Keratinocyte (primary cell): Measurements from ENCODE around the gene PLXNA3. TPM values are rescaled to one million over a fixed set of nuclear protein-coding genes. Genes with fewer than 3 reads are reported as not detected.

ENCODE experiments used
- DNase-seq: peaks from one replicate; pipeline ENCODE4 v3.0.0-alpha.2; 2011; ENCODE audit warnings: low read depth, missing footprints, low spot score
- FAIRE-seq: peaks from 2 replicates; lab custom pipeline; 2011; peaks lifted over from hg19 to GRCh38; lab: Jason Lieb, UNC
- H2AFZ ChIP-seq: 2 replicates; pipeline ENCODE4 v1.6.0; 2012; ENCODE audit warnings: low read length, control low read depth, inconsistent platforms; ENCODE audit not compliant: control insufficient read depth
- H3K27ac ChIP-seq: 2 replicates; pipeline ENCODE4 v1.5.1; 2011; ENCODE audit warnings: low read length; ENCODE audit not compliant: control insufficient read depth, insufficient read depth
- H3K27me3 ChIP-seq: 3 replicates; pipeline ENCODE4 v1.6.0; 2011; ENCODE audit warnings: low read length; ENCODE audit not compliant: control insufficient read depth, insufficient read depth; ENCODE audit errors: extremely low read depth
- H3K36me3 ChIP-seq, 2 experiments: 2 replicates in 1 of 2; 3 replicates in 1 of 2; pipeline ENCODE4 v1.5.1; 2011; ENCODE audit warnings: low read length in 2 of 2, mild to moderate bottlenecking in 1 of 2; ENCODE audit not compliant: control insufficient read depth in 2 of 2, insufficient read depth in 2 of 2; ENCODE audit errors: extremely low read depth in 1 of 2
- H3K4me1 ChIP-seq: 3 replicates; pipeline ENCODE4 v1.5.1; 2011; ENCODE audit warnings: low read length; ENCODE audit not compliant: control insufficient read depth, insufficient read depth; ENCODE audit errors: extremely low read depth
- H3K4me2 ChIP-seq: 3 replicates; pipeline ENCODE4 v1.6.0; 2011; ENCODE audit warnings: low read depth, low read length; ENCODE audit not compliant: control insufficient read depth, insufficient read depth; ENCODE audit errors: extremely low read depth
- H3K4me3 ChIP-seq, 3 experiments: fragments of 200-600 bp in 1 of 3; sonication (generic) in 1 of 3; 2 replicates in 2 of 3; 3 replicates in 1 of 3; pipeline ENCODE4 v1.5.1; 2011 to 2016; ENCODE audit warnings: low read length in 3 of 3, mild to moderate bottlenecking in 3 of 3, control low read depth in 2 of 3, inconsistent platforms in 1 of 3, low read depth in 1 of 3, mixed read lengths in 1 of 3, mixed run types in 1 of 3, moderate library complexity in 1 of 3; ENCODE audit not compliant: control insufficient read depth in 2 of 3, insufficient read depth in 2 of 3; ENCODE audit errors: extremely low read depth in 1 of 3
- H3K79me2 ChIP-seq: 2 replicates; pipeline ENCODE4 v1.6.0; 2012; ENCODE audit warnings: low read length; ENCODE audit not compliant: control insufficient read depth, insufficient read depth
- H3K9ac ChIP-seq: 3 replicates; pipeline ENCODE4 v1.6.0; 2011; ENCODE audit warnings: low read length; ENCODE audit not compliant: control insufficient read depth, insufficient read depth; ENCODE audit errors: extremely low read depth
- H3K9me1 ChIP-seq: 3 replicates; pipeline ENCODE4 v1.6.0; 2011; ENCODE audit warnings: low read length; ENCODE audit not compliant: control insufficient read depth, insufficient read depth; ENCODE audit errors: extremely low read depth
- H3K9me3 ChIP-seq: 2 replicates; pipeline ENCODE4 v1.5.1; 2012; ENCODE audit warnings: low read depth, low read length; ENCODE audit not compliant: control insufficient read depth
- H4K20me1 ChIP-seq: 3 replicates; pipeline ENCODE4 v1.6.0; 2011; ENCODE audit warnings: low read length; ENCODE audit not compliant: control insufficient read depth, insufficient read depth; ENCODE audit errors: extremely low read depth
- EZH2 ChIP-seq: IDR thresholded peaks from one replicate; pipeline ENCODE4 v1.6.1; 2012; ENCODE audit warnings: inconsistent platforms, mild to moderate bottlenecking, low read length, moderate library complexity
- dilution Hi-C: fragments of 300-500 bp; cut with MboI; formaldehyde crosslinking; loops from one replicate; pipeline ENCODE4 v1.7.0; 2020; ENCODE audit warnings: low sequenced_read_pairs; ENCODE audit not compliant: extremely low pct_ligation_motif_present
- polyA plus RNA-seq, 5 experiments: library from polyadenylated mRNA; depleted of rRNA in 3 of 5; stranded (reverse) in 3 of 5; stranded (forward) in 1 of 5; unstranded in 1 of 5; fragments of >200 nt; gene quantifications; 1 replicate in 1 of 5; 2 replicates in 3 of 5; 3 replicates in 1 of 5; pipeline versions ENCODE4 v1.2.1 to v1.2.3, GENCODE V29; 2011 to 2012; ENCODE audit warnings: missing spikeins in 2 of 5, low read depth in 1 of 5, low replicate concordance in 1 of 5
- TF ChIP-seq, protein P1 (sequence below), 3 experiments: IDR thresholded peaks in 1 of 3; conservative IDR thresholded peaks in 1 of 3; optimal IDR thresholded peaks in 1 of 3; 2 replicates in 2 of 3; 3 replicates in 1 of 3; pipeline versions ENCODE3 to v1.5.1; 2011; ENCODE audit warnings: low read length in 3 of 3, mild to moderate bottlenecking in 3 of 3, moderate library complexity in 2 of 3, control low read depth in 1 of 3, inconsistent platforms in 1 of 3; ENCODE audit not compliant: insufficient read depth in 2 of 3; ENCODE audit errors: extremely low read depth in 1 of 3

The PLXNA3 gene
- polyA plus RNA-seq, 1 donor (not counting 4 experiments of a cell fraction or from before 2014, with no cell fraction given): 7.6 TPM

DNA sequence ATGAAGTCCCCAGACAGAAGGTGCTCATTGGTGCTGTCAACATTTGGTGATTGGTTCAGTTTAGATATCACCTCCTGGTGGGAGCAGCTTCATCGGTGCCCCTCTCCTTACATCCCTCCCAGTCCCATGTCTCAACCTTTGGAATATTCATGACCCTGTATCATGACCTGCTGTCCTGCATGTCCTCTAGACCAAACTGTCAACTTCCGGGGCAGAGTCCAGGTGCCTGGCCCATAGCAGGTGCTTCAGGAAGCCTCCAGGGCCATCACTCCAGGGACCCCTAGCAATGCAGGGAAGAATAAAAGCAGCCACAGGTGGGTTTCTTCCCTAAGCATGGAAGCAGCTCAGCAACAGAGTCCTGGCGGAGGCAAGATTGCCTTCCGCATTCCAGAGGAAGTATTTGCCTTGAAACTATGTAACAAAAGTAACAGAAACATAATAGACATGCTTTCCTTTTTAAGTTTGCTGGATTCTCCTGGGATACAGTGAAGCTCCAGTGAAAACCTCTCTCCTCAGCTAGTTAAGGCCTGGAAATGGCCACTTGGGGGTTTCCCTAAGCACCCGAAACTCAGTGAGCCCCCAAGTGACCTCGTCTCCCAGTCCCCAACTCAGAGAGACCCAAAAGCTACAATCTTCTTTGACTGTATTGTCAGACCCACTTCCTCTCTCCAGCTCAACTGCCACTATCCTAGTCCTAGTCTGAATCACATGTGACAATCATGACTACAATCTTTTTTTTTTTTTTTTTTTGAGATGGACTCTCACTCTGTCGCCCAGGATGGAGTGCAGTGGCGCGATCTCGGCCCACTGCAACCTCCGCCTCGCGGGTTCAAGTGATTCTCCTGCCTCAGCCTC lies 30.9 kb upstream of the PLXNA3 start:
- Histone ChIP-seq H3K79me2 (peaks cover 14% of the 10 kb centered on the region), H3K9ac (no peak overlapping the region), H3K9me3 (no peaks in the 10 kb centered on the region), H3K9me1 (no peaks in the 10 kb centered on the region), H4K20me1 (no peaks in the 10 kb centered on the region), H2AFZ (no peak overlapping the region), H3K36me3 (peaks cover 2 to 4% of the 10 kb centered on the region in 2 experiments), H3K27me3 (no peaks in the 10 kb centered on the region), H3K4me3 (no peak overlapping the region), H3K27ac (no peak overlapping the region), H3K4me1 (peaks cover 6% of the 10 kb centered on the region), H3K4me2 (no peak overlapping the region)
- FAIRE-seq: no peak
- dilution Hi-C loops: no loop called here
- no peak for DNase-seq
- TF ChIP-seq, protein P1, sequence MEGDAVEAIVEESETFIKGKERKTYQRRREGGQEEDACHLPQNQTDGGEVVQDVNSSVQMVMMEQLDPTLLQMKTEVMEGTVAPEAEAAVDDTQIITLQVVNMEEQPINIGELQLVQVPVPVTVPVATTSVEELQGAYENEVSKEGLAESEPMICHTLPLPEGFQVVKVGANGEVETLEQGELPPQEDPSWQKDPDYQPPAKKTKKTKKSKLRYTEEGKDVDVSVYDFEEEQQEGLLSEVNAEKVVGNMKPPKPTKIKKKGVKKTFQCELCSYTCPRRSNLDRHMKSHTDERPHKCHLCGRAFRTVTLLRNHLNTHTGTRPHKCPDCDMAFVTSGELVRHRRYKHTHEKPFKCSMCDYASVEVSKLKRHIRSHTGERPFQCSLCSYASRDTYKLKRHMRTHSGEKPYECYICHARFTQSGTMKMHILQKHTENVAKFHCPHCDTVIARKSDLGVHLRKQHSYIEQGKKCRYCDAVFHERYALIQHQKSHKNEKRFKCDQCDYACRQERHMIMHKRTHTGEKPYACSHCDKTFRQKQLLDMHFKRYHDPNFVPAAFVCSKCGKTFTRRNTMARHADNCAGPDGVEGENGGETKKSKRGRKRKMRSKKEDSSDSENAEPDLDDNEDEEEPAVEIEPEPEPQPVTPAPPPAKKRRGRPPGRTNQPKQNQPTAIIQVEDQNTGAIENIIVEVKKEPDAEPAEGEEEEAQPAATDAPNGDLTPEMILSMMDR (optimal IDR thresholded peaks at IDR 0.05 in 1 of 3, IDR thresholded peaks at IDR 0.05 in 1 of 3, conservative IDR thresholded peaks at IDR 0.05 in 1 of 3; ENCODE audit: extremely low read depth in 1 of 3, insufficient read depth in 2 of 3, low read length in 3 of 3): no peak
- no peak for TF ChIP-seq EZH2

DNA sequence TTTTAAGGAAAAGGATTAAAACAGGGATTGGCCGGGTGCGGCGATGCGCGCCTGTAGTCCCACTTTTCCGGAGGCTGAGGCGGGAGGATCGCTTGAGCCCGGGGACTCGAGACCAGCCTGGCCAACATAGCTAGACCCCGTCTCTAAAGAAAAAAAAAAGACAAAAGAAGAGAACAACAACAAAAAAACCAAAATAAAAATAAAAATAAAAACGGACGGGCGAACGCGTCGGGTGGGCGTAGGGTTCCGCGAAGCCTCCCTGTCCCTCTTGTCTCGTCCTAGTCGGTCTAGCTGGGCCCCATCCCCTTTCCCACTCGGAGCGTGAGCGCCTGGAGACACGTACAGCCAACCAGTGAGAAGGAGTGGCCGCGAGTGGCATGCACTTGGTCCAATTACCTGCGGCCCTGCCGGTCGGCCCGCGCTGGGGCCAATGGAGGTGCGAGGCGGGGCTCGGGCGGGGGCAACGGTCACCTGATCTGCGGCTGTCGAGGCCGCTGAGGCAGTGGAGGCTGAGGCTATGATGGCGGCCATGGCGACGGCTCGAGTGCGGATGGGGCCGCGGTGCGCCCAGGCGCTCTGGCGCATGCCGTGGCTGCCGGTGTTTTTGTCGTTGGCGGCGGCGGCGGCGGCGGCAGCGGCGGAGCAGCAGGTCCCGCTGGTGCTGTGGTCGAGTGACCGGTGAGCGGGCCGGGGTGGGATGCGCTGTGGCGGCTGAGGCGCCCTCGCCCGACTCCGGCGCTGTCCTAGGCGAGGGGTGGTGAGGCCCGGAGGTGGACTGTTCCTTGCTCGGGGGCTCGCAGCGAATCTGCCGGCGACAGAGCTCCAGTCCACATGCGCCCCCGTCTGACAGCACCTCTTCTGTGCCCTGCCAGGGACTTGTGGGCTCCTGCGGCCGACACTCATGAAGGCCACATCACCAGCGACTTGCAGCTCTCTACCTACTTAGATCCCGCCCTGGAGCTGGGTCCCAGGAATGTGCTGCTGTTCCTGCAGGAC lies 29.6 kb upstream of the PLXNA3 start, which contains the start of gene ATP6AP1:
Gene ATP6AP1, plus strand, starts transcription at position 502 of the 996 bp plus-strand sequence. Its CDS starts 16 bp downstream, at position 518.
- H3K36me3 ChIP-seq: peaks cover 4 to 5% of the 10 kb centered on the region in 2 experiments
- no peaks in the 10 kb centered on the region for H3K9me1 ChIP-seq
- no peak for FAIRE-seq
- peak within 1 kb of the TSS; percentile 43 for H2AFZ ChIP-seq
- peak within 1 kb of the TSS; percentile 65 for H3K9ac ChIP-seq
- TF ChIP-seq, protein P1 (optimal IDR thresholded peaks at IDR 0.05 in 1 of 3, IDR thresholded peaks at IDR 0.05 in 1 of 3, conservative IDR thresholded peaks at IDR 0.05 in 1 of 3; ENCODE audit: extremely low read depth in 1 of 3, insufficient read depth in 2 of 3, low read length in 3 of 3): no peak
- TF ChIP-seq EZH2: no peak
- no peak for DNase-seq
- no peaks in the 10 kb centered on the region for H4K20me1 ChIP-seq
- no peaks in the 10 kb centered on the region for H3K27me3 ChIP-seq
- peak within 1 kb of the TSS; percentile 81 for H3K4me2 ChIP-seq
- H3K9me3 ChIP-seq: no peaks in the 10 kb centered on the region
- H3K27ac ChIP-seq: no peak within 1 kb of the TSS
- H3K79me2 ChIP-seq: peaks cover 14% of the 10 kb centered on the region
- dilution Hi-C loops: no loop called here
- H3K4me1 ChIP-seq: peaks cover 6% of the 10 kb centered on the region
- peak within 1 kb of the TSS; percentile 63 to 68 (median 68) for H3K4me3 ChIP-seq
